ENCODE data around the gene CA9. TPM values are rescaled to one million over a fixed set of nuclear protein-coding genes. Genes with fewer than 3 reads are reported as not detected.

The CA9 gene
- polyA plus RNA-seq, 1 experiment: 0.13 TPM

DNA sequence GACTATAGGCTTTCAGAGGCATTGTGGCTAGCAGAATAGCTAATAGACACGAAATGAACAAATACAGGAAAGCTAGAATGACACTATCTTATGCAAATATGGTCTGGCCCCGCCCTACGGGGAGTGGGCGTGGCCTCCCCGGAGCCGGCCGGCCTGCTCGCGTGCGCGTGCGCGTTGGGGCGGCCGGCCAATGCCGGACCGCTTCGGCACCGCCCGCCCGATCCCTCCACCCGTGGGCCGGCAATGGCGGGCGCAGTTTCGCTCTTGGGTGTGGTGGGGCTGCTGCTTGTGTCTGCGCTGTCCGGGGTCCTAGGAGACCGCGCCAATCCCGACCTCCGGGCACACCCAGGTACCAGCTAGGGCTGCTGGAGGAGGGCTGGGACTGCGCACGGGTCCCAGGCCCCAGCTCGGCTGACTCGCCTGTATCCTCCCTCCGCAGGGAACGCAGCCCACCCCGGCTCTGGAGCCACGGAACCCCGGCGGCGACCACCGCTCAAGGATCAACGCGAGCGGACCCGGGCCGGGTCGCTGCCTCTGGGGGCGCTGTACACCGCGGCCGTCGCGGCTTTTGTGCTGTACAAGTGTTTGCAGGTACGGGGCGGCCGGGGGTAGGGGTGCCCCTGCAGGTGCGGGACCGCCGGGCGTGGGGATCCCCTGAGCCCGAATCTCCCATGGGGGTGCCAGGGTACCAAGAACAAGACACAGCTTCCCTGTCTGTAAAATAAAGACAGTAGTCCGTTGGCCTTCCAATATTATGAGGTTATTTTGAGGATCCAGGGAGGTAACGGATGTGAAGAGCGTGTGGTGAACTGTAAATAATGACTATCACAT lies 15.4 kb upstream of the CA9 start, which contains the start of gene CCDC107:
CCDC107 (plus strand) TSS at position 156 of the 831 bp plus-strand sequence; CDS start at position 244, 88 bp downstream.
- Histone ChIP-seq H3K36me3 (ENCODE audit: control insufficient read depth, insufficient read depth, low read length) (peaks cover 3% of the 10 kb centered on the region), H3K4me3 (ENCODE audit: low read depth, low read length) (peak within 1 kb of the TSS; percentile 69), H3K27me3 (ENCODE audit: control insufficient read depth, insufficient read depth, low read length) (no peaks in the 10 kb centered on the region)
- no peak for DNase-seq (ENCODE audit: low read depth)
- POLR2A ChIA-PET: interaction anchor here (0.6 to 1.8 kb wide), 4 partner anchors 32 to 582 kb away, joined by 3 to 8 read pairs (median 5); partner anchors contain the start of gene TPM2
- CTCF ChIA-PET: interaction anchor here (0.6 to 6.5 kb wide), 19 partner anchors 11 to 168 kb away, joined by 3 to 74 read pairs (median 4); partner anchors contain the start of genes CREB3, TESK1 and TLN1
- TF ChIP-seq, protein P1, sequence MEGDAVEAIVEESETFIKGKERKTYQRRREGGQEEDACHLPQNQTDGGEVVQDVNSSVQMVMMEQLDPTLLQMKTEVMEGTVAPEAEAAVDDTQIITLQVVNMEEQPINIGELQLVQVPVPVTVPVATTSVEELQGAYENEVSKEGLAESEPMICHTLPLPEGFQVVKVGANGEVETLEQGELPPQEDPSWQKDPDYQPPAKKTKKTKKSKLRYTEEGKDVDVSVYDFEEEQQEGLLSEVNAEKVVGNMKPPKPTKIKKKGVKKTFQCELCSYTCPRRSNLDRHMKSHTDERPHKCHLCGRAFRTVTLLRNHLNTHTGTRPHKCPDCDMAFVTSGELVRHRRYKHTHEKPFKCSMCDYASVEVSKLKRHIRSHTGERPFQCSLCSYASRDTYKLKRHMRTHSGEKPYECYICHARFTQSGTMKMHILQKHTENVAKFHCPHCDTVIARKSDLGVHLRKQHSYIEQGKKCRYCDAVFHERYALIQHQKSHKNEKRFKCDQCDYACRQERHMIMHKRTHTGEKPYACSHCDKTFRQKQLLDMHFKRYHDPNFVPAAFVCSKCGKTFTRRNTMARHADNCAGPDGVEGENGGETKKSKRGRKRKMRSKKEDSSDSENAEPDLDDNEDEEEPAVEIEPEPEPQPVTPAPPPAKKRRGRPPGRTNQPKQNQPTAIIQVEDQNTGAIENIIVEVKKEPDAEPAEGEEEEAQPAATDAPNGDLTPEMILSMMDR (IDR thresholded peaks at IDR 0.05; ENCODE audit: insufficient read depth, low read depth, low read length): peak; percentile 69

- CTCF ChIA-PET: interaction anchor here (0.6 to 6.5 kb wide), 12 partner anchors 10 to 168 kb away, joined by 3 to 74 read pairs (median 7); partner anchors contain the start of genes CREB3, TESK1 and TLN1
- POLR2A ChIA-PET: interaction anchor here (0.5 to 0.6 kb wide), 3 partner anchors 19 to 583 kb away, joined by 3 to 4 read pairs (median 3); no protein-coding TSS in a partner anchor
- TF ChIP-seq, protein P1 (IDR thresholded peaks at IDR 0.05; ENCODE audit: insufficient read depth, low read depth, low read length): no peak
- no peaks in the 10 kb centered on the region for H3K27me3 ChIP-seq (ENCODE audit: control insufficient read depth, insufficient read depth, low read length)
- H3K4me3 ChIP-seq (ENCODE audit: low read depth, low read length): peak overlapping the region; percentile 69
- DNase-seq (ENCODE audit: low read depth): no peak
- peaks cover 3% of the 10 kb centered on the region for H3K36me3 ChIP-seq (ENCODE audit: control insufficient read depth, insufficient read depth, low read length)
These were observed 14.8 kb upstream of the CA9 start for GRCh38 chr9:35658968-35659220.

DNA sequence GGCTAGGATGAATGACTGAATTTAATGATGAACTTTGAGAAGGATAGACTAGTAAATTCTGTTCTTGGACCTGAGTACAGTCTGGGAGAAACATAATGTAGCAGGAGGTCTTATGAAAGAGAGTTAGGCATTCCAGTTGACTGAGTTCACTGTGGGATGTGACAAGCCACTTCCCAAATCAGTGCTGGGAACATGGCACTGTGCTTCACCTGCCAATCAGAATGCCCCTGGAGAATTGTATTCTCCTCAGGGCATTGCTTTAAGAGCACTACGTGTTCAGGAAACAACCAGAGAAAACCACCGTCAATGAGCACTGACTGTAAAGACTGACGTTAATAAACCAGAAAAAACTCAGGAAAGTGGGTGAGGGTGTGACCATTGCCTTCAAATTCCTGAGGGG lies 14.4 kb upstream of the CA9 start:
- TF ChIP-seq, protein P1 (IDR thresholded peaks at IDR 0.05; ENCODE audit: insufficient read depth, low read depth, low read length): no peak
- H3K27me3 ChIP-seq (ENCODE audit: control insufficient read depth, insufficient read depth, low read length): no peaks in the 10 kb centered on the region
- POLR2A ChIA-PET: interaction anchor here (0.5 to 0.6 kb wide), 3 partner anchors 19 to 583 kb away, joined by 3 to 4 read pairs (median 3); no protein-coding TSS in a partner anchor
- no peak for DNase-seq (ENCODE audit: low read depth)
- no peak overlapping the region; the same call in 1 of the 2 replicates for H3K4me3 ChIP-seq (ENCODE audit: low read depth, low read length)
- H3K36me3 ChIP-seq (ENCODE audit: control insufficient read depth, insufficient read depth, low read length): peaks cover 3% of the 10 kb centered on the region
- CTCF ChIA-PET: interaction anchor here (0.6 to 6.5 kb wide), 12 partner anchors 10 to 167 kb away, joined by 3 to 74 read pairs (median 10); partner anchors contain the start of genes CREB3, TESK1 and TLN1

- POLR2A ChIA-PET: interaction anchor here (0.7 kb wide), 1 partner anchor 149 kb away, joined by 4 read pairs; no protein-coding TSS in a partner anchor
These were observed 12.7 kb upstream of the CA9 start for GRCh38 chr9:35660966-35661415.

More at GRCh38 chr9:35660966-35661415, 12.7 kb upstream of the CA9 start:
- DNase-seq (ENCODE audit: low read depth): no peak
- peaks cover 3% of the 10 kb centered on the region for H3K36me3 ChIP-seq (ENCODE audit: control insufficient read depth, insufficient read depth, low read length)
- CTCF ChIA-PET: interaction anchor here (0.5 to 6.5 kb wide), 17 partner anchors 10 to 533 kb away, joined by 3 to 74 read pairs (median 3); partner anchors contain the start of genes CREB3, TLN1 and TPM2
- no peak overlapping the region for H3K4me3 ChIP-seq (ENCODE audit: low read depth, low read length)
- no peaks in the 10 kb centered on the region for H3K27me3 ChIP-seq (ENCODE audit: control insufficient read depth, insufficient read depth, low read length)
- TF ChIP-seq, protein P1 (IDR thresholded peaks at IDR 0.05; ENCODE audit: insufficient read depth, low read depth, low read length): peak; percentile 73
